C4-2B (cell line): ENCODE data around the gene SLC25A48.

ENCODE experiments used
- ZFX ChIP-seq: fragments of 450-650 bp; IDR thresholded peaks from 2 replicates; pipeline ENCODE4 v1.6.1; 2017
- TF ChIP-seq, protein P1 (sequence below): fragments of 450-650 bp; conservative IDR thresholded peaks from 2 replicates; pipeline ENCODE4 v1.5.1; 2017; ENCODE audit warnings: mild to moderate bottlenecking

DNA sequence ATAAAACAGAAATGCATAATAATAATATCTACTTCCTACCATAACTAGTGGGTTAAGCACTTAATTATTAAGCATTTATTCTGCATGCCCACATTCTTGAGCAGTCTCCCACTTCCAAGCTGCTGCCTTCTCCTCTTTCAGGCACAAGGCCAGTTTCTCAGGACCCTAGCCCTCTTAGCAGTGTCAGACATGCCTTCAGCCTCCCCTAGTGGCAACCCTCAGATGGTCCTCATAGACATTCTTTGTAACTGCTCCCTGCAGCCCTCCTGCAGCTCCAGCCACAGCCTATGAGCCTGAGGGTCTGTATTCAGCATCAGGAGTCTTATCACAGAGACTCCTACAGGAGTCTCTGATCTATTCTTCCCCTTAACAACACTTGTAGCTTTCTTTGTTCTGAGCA is 57.3 kb downstream of the SLC25A48 start:
- TF ChIP-seq, protein P1, sequence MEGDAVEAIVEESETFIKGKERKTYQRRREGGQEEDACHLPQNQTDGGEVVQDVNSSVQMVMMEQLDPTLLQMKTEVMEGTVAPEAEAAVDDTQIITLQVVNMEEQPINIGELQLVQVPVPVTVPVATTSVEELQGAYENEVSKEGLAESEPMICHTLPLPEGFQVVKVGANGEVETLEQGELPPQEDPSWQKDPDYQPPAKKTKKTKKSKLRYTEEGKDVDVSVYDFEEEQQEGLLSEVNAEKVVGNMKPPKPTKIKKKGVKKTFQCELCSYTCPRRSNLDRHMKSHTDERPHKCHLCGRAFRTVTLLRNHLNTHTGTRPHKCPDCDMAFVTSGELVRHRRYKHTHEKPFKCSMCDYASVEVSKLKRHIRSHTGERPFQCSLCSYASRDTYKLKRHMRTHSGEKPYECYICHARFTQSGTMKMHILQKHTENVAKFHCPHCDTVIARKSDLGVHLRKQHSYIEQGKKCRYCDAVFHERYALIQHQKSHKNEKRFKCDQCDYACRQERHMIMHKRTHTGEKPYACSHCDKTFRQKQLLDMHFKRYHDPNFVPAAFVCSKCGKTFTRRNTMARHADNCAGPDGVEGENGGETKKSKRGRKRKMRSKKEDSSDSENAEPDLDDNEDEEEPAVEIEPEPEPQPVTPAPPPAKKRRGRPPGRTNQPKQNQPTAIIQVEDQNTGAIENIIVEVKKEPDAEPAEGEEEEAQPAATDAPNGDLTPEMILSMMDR: no peak; the same call in 1 of the 2 replicates
- TF ChIP-seq ZFX: no peak
